Heart right ventricle (tissue), 16 donors: ENCODE measurements around the gene FAM171A2. TPM values are rescaled to one million over a fixed set of nuclear protein-coding genes. Genes with fewer than 3 reads are reported as not detected.

Experiments
- ATAC-seq, 8 donors: fragments of 200-7000 bp; cut with Tn5 transposase; one replicate each; pipeline ENCODE4 v1.9.1; 2020; ENCODE audit warnings: mild to moderate bottlenecking in 8 of 8, moderate library complexity in 8 of 8, moderate number of reproducible peaks in 1 of 8
- DNase-seq, 2 donors: peaks; one replicate each; pipeline ENCODE4 v3.0.0-alpha.2; 2020
- H3K27ac ChIP-seq, 10 donors: fragments of 200-600 bp; sonication (generic) in 2 of 10; one replicate each; pipeline versions ENCODE4 v1.5.0 to v1.8.0; 2020 to 2022; ENCODE audit warnings: mild to moderate bottlenecking in 3 of 10
- H3K27me3 ChIP-seq, 7 donors: fragments of 200-600 bp; one replicate each; pipeline ENCODE4 v1.8.0; 2021 to 2022; ENCODE audit warnings: mild to moderate bottlenecking in 2 of 7
- H3K36me3 ChIP-seq, 9 donors: fragments of 200-600 bp; sonication (generic) in 1 of 9; one replicate each; pipeline versions ENCODE4 v1.5.0 to v1.8.0; 2020 to 2022; ENCODE audit warnings: mild to moderate bottlenecking in 2 of 9
- H3K4me1 ChIP-seq, 9 donors: fragments of 200-600 bp; sonication (generic) in 1 of 9; one replicate each; pipeline versions ENCODE4 v1.5.0 to v1.8.0; 2020 to 2022; ENCODE audit warnings: mild to moderate bottlenecking in 4 of 9
- H3K4me3 ChIP-seq, 10 donors: fragments of 200-600 bp; sonication (generic) in 2 of 10; one replicate each; pipeline versions ENCODE4 v1.5.0 to v1.8.0; 2020 to 2022; ENCODE audit warnings: mild to moderate bottlenecking in 7 of 10, moderate library complexity in 2 of 10
- H3K9me3 ChIP-seq, 11 donors: fragments of 200-600 bp in 10 of 11; sonication (generic) in 2 of 11; one replicate each; pipeline versions ENCODE4 v1.5.0 to v1.8.0; 2013 to 2022; ENCODE audit warnings: mild to moderate bottlenecking in 2 of 11, control low read depth in 1 of 11, moderate library complexity in 1 of 11
- CTCF ChIP-seq, 9 donors: fragments of 200-600 bp; sonication (generic) in 2 of 9; IDR thresholded peaks; one replicate each; pipeline versions ENCODE4 v1.5.0 to v1.8.0; 2021 to 2022; ENCODE audit warnings: antibody characterized with exemption in 9 of 9, mild to moderate bottlenecking in 5 of 9, moderate library complexity in 1 of 9
- intact Hi-C, 10 donors: fragments of 100-400 bp; cut with DNase I; formaldehyde crosslinking; loops; one replicate each; pipeline versions ENCODE4 v1.11.1 to v1.14.2; 2022
- polyA plus RNA-seq, 2 donors: library from polyadenylated mRNA; stranded (reverse); fragments of 200-250 nt; gene quantifications; one replicate each; pipeline ENCODE4 v1.2.3, GENCODE V29; 2013
- total RNA-seq, 10 donors: library from RNA; stranded (reverse); fragmentation: NEBNext Ultra II Directional in 3 of 10; extraction: Animal tissue kit (Norgen Biotek cat#: 25700) in 3 of 10; gene quantifications; one replicate each; pipeline versions ENCODE4 v1.2.1 to v1.2.4, GENCODE V29; 2021 to 2023
- donor health status: Arrhythmogenic right ventricular cardiomyopathy.
- donor health status: ischemic (EF 13 %, LVEDD 7.1; RV severe dilation, severe dysfunction).
- donor health status: healthy with polysubstance abuse.
- donor health status: DM: no; HTN: yes; CAD: no.
- donor health status: DM: no; HTN: no; CAD: no.
- donor health status: ischemic (EF 25% LVEDD 6.9; RV normal size, moderate dysfunction).
- donor health status: ischemic (EF 25% LVEDD 5.7; RV mildly dilated, moderate dysfunction).
- donor health status: healthy.
- donor health status: DM: yes; HTN: yes; CAD: no.
- donor health status: Ischemic cardiomyopathy.
- donor health status: ischemic (EF 35%, LVEDD 5.7; RV mildly dilated, moderate dysfunction).
- donor health status: nonischemic (EF 11% LVEDD 7.7; RV severe dilation, severe dysfunction).
- donor health status: DM: yes; HTN: yes; CAD: no.
- donor health status: PGD.
- donor health status: ischemic (EF 29% LVEDD 5.4; RV normal size, mild dysfunction).
- donor health status: nonischemic (EF 23%, LVEDD 6.1; RV moderate dilation, normal function).

Gene FAM171A2
- total and polyA plus RNA-seq, 12 donors = 0.25 to 0.95 (median 0.46) TPM

- Histone ChIP-seq H3K9me3 (no peaks in the 10 kb centered on the region), H3K27ac (no peak overlapping the region), H3K4me1 (peaks cover 4 to 24% (median 17%) of the 10 kb centered on the region in 9 donors), H3K36me3 (no peaks in the 10 kb centered on the region), H3K4me3 (no peak overlapping the region), H3K27me3 (peaks cover 0 to 50% (median 23%) of the 10 kb centered on the region in 7 donors)
- DNase-seq (no peak), ATAC-seq (no peak)
- intact Hi-C loops = loop anchor here in 1 of 10 donors (5.0 kb wide), 1 partner anchor 77 kb away; no protein-coding TSS in a partner anchor
- no peak for TF ChIP-seq CTCF (IDR thresholded peaks at IDR 0.05)
Observed at GRCh38 chr17:44304651-44305050, 59.0 kb downstream of the FAM171A2 start.

Other genes with a start within 250 kb of the FAM171A2 start
- 10 to 100 TPM; 55.2 to 85.4 (median 68.3) TPM for gene HDAC5, start 240.2 kb downstream of the FAM171A2 start, total RNA-seq
- gene HDAC5, start 240.2 kb downstream of the FAM171A2 start, polyA plus RNA-seq = 10 to 100 TPM; 56.3 to 63.7 TPM
- gene HROB, start 221.9 kb downstream of the FAM171A2 start, total RNA-seq = 1 to 10 TPM in 4 of 10 donors, under 1 TPM in 6; 0.49 to 1.9 (median 0.74) TPM
- under 1 TPM; 0.28 to 0.37 TPM for gene HROB, start 221.9 kb downstream of the FAM171A2 start, polyA plus RNA-seq
- gene ASB16, start 193.1 kb downstream of the FAM171A2 start, total RNA-seq = 10 to 100 TPM; 12.4 to 16.4 (median 13.6) TPM
- gene ASB16, start 193.1 kb downstream of the FAM171A2 start, polyA plus RNA-seq = 1 to 10 TPM in 1 of 2 donors, under 1 TPM in 1; 0.64 to 6.5 TPM
- gene TMUB2, start 176.9 kb downstream of the FAM171A2 start, total RNA-seq = 10 to 100 TPM; 16.3 to 28.3 (median 19.6) TPM
- 10 to 100 TPM; 27.8 to 37.2 TPM for gene TMUB2, start 176.9 kb downstream of the FAM171A2 start, polyA plus RNA-seq
- gene ATXN7L3, start 164.0 kb downstream of the FAM171A2 start, total RNA-seq = 10 to 100 TPM; 23.7 to 40.6 (median 32.4) TPM
- gene ATXN7L3, start 164.0 kb downstream of the FAM171A2 start, polyA plus RNA-seq = 10 to 100 TPM; 29.0 to 29.8 TPM
- gene UBTF, start 144.2 kb downstream of the FAM171A2 start, total RNA-seq = 10 to 100 TPM; 35.9 to 56.3 (median 42.5) TPM
- 10 to 100 TPM; 30.8 to 34.4 TPM for gene UBTF, start 144.2 kb downstream of the FAM171A2 start, polyA plus RNA-seq
- gene SLC4A1, start 95.7 kb downstream of the FAM171A2 start, total RNA-seq = 1 to 10 TPM in 2 of 10 donors, under 1 TPM in 8; 0.11 to 2.4 (median 0.53) TPM
- under 1 TPM in 1 of 2 donors, not detected in 1; 0.06 TPM for gene SLC4A1, start 95.7 kb downstream of the FAM171A2 start, polyA plus RNA-seq
- gene RUNDC3A, start 55.3 kb downstream of the FAM171A2 start, total RNA-seq = 1 to 10 TPM in 4 of 10 donors, under 1 TPM in 5, not detected in 1; 0.15 to 1.9 (median 0.69) TPM
- under 1 TPM in 1 of 2 donors, not detected in 1; 0.38 TPM for gene RUNDC3A, start 55.3 kb downstream of the FAM171A2 start, polyA plus RNA-seq
- 10 to 100 TPM; 36.3 to 54.7 (median 43.1) TPM for gene SLC25A39, start 39.0 kb downstream of the FAM171A2 start, total RNA-seq
- 100 to 1,000 TPM in 1 of 2 donors, 10 to 100 TPM in 1; 81.8 to 105 TPM for gene SLC25A39, start 39.0 kb downstream of the FAM171A2 start, polyA plus RNA-seq
- 100 to 1,000 TPM; 113 to 303 (median 154) TPM for gene GRN, start 18.6 kb downstream of the FAM171A2 start, total RNA-seq
- 100 to 1,000 TPM in 1 of 2 donors, 10 to 100 TPM in 1; 41.5 to 103 TPM for gene GRN, start 18.6 kb downstream of the FAM171A2 start, polyA plus RNA-seq
- gene ITGA2B, start 25.8 kb upstream of the FAM171A2 start, total RNA-seq = 1 to 10 TPM in 1 of 10 donors, under 1 TPM in 8, not detected in 1; 0.18 to 1.2 (median 0.62) TPM
- 1 to 10 TPM in 1 of 2 donors, under 1 TPM in 1; 0.30 to 1.2 TPM for gene ITGA2B, start 25.8 kb upstream of the FAM171A2 start, polyA plus RNA-seq
- gene GPATCH8, start 139.6 kb upstream of the FAM171A2 start, total RNA-seq = 10 to 100 TPM; 19.3 to 25.1 (median 22.0) TPM
- gene GPATCH8, start 139.6 kb upstream of the FAM171A2 start, polyA plus RNA-seq = 10 to 100 TPM in 1 of 2 donors, 1 to 10 TPM in 1; 5.8 to 23.3 TPM
- 1 to 10 TPM in 9 of 10 donors, under 1 TPM in 1; 0.92 to 6.9 (median 4.0) TPM for gene FZD2, start 193.6 kb upstream of the FAM171A2 start, total RNA-seq
- gene FZD2, start 193.6 kb upstream of the FAM171A2 start, polyA plus RNA-seq = 1 to 10 TPM; 2.9 to 3.0 TPM